ENCODE data around the gene ZNF518B. TPM values are rescaled to one million over a fixed set of nuclear protein-coding genes. Genes with fewer than 3 reads are reported as not detected.

Gene ZNF518B
- total RNA-seq, 1 donor from 2014 or later = 46.0 TPM

GRCh38 chr4:10461091-10461849 is 4.0 kb upstream of the ZNF518B start:
- TF ChIP-seq CTCF (IDR thresholded peaks at IDR 0.05; ENCODE audit: insufficient read depth, low read length, poor library complexity, severe bottlenecking) = peak; percentile 30
- DNase-seq (ENCODE audit: low read depth) = no peak
- H3K4me3 ChIP-seq (ENCODE audit: low read depth, low read length) = peak overlapping the region; percentile 13
- H3K36me3 ChIP-seq (ENCODE audit: control insufficient read depth, insufficient read depth, low read length) = no peaks in the 10 kb centered on the region
- H3K27me3 ChIP-seq (ENCODE audit: control insufficient read depth, insufficient read depth, low read length) = peaks cover 13% of the 10 kb centered on the region

GRCh38 chr4:10460313-10461047 is 3.3 kb upstream of the ZNF518B start:
- TF ChIP-seq CTCF (IDR thresholded peaks at IDR 0.05; ENCODE audit: insufficient read depth, low read length, poor library complexity, severe bottlenecking) = no peak
- DNase-seq (ENCODE audit: low read depth) = no peak
- H3K27me3 ChIP-seq (ENCODE audit: control insufficient read depth, insufficient read depth, low read length) = peaks cover 13% of the 10 kb centered on the region
- H3K4me3 ChIP-seq (ENCODE audit: low read depth, low read length) = no peak overlapping the region
- no peaks in the 10 kb centered on the region for H3K36me3 ChIP-seq (ENCODE audit: control insufficient read depth, insufficient read depth, low read length)

- Histone ChIP-seq H3K36me3 (ENCODE audit: control insufficient read depth, insufficient read depth, low read length) (peaks cover 2% of the 10 kb centered on the region), H3K4me3 (ENCODE audit: low read depth, low read length) (no peak overlapping the region), H3K27me3 (ENCODE audit: control insufficient read depth, insufficient read depth, low read length) (peaks cover 13% of the 10 kb centered on the region)
- no peak for TF ChIP-seq CTCF (IDR thresholded peaks at IDR 0.05; ENCODE audit: insufficient read depth, low read length, poor library complexity, severe bottlenecking)
- DNase-seq (ENCODE audit: low read depth) = no peak
These were observed 2.1 kb upstream of the ZNF518B start for GRCh38 chr4:10459305-10459704.

- Histone ChIP-seq H3K27me3 (ENCODE audit: control insufficient read depth, insufficient read depth, low read length) (peaks cover 13% of the 10 kb centered on the region), H3K4me3 (ENCODE audit: low read depth, low read length) (no peak overlapping the region), H3K36me3 (ENCODE audit: control insufficient read depth, insufficient read depth, low read length) (peaks cover 2% of the 10 kb centered on the region)
- no peak for TF ChIP-seq CTCF (IDR thresholded peaks at IDR 0.05; ENCODE audit: insufficient read depth, low read length, poor library complexity, severe bottlenecking)
- DNase-seq (ENCODE audit: low read depth) = no peak
These were observed 951 bp upstream of the ZNF518B start for GRCh38 chr4:10458177-10458576.

GRCh38 chr4:10456595-10457254 is 501 bp downstream of the ZNF518B start:
- peaks cover 3% of the 10 kb centered on the region for H3K36me3 ChIP-seq (ENCODE audit: control insufficient read depth, insufficient read depth, low read length)
- no peak for TF ChIP-seq CTCF (IDR thresholded peaks at IDR 0.05; ENCODE audit: insufficient read depth, low read length, poor library complexity, severe bottlenecking)
- H3K27me3 ChIP-seq (ENCODE audit: control insufficient read depth, insufficient read depth, low read length) = peaks cover 8% of the 10 kb centered on the region
- H3K4me3 ChIP-seq (ENCODE audit: low read depth, low read length) = peak overlapping the region; percentile 55
- no peak for DNase-seq (ENCODE audit: low read depth)
